Stimulated activated CD4-positive, alpha-beta T cell treated with anti-CD3 and anti-CD28 coated beads, TNF-alpha, amount 100 ng/mL, for 4 hours (primary cell): ENCODE measurements around the gene OTUB1.
A peak's percentile ranks its signal among the peaks of the same experiment; 100 is the strongest.

Source experiments
- DNase-seq, 3 experiments: peaks; one replicate each; pipeline ENCODE4 v3.0.0-alpha.2; 2020; ENCODE audit warnings: low read depth in 3 of 3

The OTUB1 gene

DNA sequence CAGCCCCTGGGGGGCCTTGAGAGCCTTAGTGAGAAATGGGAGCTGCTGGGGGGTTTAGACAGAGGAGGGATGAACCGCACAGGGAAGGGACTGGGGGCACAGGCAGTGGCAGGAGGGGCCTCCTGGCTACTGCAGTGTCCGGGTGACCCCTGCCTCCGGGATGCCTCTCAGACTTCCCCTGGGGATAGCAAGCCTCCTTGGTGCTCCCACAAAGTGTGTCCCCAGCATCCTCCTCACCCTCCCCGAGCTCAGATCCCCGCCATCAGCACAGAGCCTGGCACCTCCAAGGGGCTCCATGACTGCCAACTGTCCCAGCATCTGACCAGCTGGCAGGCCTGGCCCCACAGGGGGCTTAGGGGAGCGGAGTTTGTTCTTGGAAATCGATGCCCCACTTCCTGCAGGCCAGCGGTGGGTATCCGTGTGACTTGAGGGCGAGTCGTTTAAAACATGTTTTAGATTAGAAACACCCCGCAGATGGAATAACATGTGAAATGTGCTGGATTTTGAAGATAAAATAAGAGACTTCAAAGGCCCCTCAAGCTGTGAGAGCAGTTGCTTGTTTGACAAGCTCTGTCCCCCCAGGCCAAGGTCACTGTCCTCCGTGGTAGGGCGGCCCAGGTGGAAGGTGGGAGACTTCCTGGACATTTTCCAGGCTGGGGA is 36.0 kb downstream of the OTUB1 start:
- DNase-seq: no peak

DNA sequence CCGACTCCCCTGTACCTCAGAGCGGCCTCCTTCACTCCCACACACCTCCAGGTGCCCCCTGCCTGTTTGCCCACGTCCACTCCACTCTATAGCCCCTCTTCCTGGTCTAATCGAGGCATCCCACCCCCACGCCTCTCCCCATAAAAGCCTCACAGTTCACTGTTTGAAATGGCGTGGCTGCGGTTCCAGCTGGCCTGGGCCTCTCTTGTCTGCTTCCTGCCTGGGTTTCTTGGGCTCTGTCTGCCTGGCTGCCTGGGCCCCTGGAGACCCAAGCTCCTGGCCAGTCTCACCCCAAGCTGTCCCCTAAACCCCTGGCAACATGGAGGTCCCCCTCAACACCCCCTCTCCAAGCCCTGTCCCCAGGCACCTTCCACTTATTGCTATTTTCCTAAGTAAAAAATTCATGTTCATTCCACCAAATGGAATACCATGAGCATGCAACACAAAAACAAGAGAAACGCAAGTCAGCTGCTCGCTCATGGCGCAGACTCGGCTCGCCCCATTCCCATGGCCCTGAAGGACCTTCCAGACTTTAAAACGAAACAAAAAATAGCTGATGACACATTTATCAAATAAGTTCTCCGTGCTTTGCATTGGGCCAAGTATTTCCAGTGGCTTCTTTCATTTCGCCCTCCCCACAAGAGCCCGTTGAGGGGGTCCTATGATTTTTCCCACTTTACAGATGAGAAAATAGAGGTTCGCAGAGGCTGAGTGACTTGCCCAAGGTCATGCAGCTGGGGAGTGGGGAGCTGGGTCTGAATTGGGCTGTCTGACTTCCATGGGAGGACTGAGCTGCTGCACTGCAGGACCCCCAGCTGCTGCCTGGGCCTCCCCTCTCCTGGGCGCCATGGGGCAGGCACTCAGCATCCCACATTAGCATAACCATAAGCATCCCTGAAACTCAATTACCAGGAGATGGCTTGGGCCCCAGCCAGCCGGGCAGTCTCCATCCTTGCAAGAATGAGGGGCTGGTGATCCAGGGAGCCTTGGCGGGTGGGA is 37.8 kb downstream of the OTUB1 start:
- no peak for DNase-seq

DNA sequence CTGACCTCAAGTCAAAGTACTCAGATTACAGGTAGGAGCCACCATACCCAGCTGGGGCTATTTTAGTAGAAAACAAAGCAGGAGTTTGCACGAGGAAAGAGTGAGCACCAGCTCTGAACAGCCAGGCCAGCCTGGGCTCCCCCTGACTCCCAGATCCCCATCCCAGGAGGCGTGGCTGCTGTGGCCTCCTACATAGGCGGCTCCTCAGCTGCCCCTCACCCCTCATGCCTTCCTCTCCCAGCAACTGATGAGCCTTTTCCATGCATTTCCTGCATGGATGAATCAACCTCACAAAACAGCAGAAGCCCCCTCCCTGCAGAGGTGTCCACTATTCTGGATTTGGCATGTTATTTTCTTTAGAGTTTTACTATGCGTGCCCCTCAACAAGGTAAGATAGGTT is 39.0 kb downstream of the OTUB1 start:
- no peak for DNase-seq

DNA sequence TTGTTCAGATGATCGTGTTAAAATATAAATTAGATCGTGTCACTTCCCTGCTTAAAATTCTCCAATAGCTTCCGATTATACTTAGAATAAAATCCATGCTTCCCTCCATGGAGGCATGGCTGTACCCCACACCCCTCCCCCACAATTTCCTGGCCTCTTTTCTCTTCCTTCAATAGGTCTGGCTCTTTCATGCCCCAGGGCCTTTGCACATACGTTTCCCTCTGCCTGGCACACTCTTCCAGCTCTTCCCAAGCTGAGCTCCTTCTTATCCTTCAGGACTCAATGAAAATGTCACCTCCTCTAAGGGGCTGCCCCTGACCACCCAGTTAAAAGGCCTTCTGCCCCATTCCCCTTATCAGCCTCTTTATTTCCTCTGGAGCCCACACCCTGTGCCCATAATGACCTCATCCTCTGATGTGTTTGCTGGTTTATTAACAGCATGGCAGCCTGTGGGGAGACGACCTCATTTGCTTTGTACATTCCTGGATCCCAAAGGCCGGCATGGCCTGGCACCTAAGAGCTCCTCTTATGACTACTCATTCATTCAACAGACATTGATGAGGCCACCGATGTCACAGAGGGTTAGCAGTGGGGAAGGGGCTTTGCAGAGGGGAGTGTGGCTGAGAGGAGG is 40.5 kb downstream of the OTUB1 start:
- DNase-seq: no peak

DNA sequence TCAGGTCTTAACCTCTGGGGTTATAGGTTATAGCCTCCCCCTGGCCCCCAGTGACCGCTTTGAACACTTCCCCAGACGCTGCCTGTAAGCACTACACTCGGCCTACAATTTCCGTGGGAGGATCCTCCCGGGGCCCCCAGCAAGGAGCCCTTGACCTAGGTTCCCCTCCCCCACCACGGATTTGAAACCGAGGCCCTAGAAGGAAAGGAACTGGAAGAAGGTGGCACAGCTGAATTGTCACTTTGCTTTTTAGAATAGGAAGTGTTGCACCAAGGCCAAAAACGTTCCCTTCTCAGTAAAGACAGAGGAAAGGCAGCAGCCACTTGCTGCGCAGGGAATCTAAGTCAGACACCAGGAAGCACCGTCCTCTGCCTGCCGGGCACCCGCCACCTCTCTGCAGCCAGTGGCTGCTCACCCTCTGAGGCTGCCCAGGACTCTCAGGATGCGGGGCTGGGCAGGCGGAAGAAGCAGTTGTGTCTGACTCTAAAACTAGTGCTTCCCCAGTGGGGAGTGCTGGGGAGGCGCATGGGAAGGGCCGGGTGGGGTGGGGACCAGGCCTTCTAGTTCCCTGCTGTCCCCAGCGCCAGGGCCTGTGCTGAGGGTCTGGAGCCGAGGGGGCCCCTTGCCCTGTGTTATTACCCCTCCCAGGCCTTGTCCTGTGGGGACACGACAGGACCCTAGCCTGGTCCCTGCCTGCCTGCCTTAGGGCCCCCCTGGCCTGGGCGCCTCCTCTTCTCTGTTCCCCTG is 41.6 kb downstream of the OTUB1 start:
- DNase-seq: no peak

DNA sequence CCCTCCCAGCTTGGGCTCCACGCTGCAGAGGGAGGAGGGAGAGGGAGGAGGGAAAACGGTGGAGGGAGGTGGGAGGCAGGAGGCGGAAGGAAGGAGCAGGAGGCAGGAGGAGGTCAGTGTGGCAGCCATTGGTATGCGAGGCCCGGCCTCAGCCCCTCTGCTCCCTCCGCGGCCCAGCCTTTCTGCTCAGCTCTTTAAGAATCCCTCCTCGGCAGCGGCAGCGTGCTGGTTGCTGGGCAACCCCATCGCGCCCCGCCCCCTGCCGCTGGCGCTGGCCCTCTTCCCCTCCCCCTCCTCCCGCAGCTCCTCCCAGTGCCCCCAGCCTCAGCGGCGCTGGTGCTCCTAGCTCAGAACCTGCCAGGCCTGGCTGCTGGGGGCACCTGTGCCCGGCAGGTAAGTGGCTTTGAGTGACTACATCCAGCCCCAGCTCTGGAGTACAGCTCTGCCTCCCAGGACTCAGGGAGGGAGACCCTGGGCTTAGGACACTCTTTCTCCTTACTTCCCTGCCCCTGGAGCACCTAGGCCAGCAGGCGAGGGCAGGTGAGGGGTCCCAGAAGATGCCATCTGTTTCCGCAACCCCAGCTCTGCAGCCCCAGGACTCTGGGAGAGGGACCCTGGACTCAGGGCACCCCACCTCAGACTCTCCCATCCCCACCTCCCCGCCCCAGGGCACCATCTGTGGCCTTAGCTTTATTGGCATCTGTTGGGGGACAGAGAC is 42.3 kb downstream of the OTUB1 start:
- no peak for DNase-seq

DNA sequence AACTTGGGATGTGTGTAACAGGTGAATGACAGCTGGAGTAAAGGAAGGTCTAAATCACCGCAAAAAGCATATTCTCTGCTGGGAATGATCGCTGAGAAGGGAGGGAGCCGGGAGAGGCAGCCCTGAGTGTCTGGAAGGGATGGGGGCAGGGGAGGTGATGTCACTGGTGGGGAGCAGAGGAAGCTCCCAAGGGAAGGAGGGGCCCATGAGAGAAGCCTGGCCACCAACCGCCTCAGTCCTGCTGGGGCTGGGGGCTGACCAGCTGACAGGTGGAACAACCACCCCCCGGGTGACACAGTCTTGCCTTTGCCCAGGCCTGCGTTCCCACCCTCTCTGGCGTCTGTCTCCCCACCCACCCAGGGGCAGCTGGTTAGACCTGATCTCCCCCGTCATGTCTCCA is 43.5 kb downstream of the OTUB1 start:
- no peak for DNase-seq

DNA sequence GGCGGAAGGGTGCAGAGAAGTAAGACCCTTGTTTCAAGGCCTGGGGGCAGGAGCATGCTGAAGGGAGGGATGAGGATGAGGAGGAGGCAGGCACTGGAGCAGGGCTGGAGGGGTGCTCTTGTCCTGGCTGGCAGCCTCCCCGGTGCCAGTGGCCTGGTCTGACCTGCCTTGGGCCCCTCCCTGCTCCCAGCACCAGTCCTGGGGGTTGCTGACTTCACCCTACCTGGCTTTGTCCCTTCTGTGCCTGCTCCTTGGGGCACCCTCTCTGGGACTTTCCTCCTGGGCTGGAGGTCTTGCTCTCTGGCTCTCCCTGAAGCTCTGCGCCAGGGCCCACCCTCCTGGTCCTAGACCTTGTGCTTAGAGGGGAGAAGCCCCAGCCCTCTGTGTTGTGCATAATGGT is 44.8 kb downstream of the OTUB1 start:
- no peak for DNase-seq

DNA sequence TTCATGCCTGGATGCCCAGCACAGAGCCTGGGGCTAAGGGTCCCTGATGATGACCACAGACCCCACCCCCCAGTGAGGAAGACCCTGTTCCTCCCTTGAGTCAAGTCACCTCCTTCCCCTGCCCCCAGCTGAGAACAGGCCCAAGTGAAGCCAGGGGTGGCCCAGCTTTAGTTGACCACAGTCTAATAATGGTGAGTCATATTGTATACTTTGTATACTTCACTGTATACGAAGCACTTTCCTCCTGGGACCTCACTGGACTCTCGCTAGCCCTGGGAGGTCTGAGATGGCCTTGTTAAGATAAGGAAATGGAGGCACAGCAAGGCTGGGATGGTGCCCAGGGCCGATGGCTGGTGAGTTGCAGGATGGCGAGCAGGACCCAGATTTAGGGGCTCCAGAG is 45.8 kb downstream of the OTUB1 start:
- no peak for DNase-seq

DNA sequence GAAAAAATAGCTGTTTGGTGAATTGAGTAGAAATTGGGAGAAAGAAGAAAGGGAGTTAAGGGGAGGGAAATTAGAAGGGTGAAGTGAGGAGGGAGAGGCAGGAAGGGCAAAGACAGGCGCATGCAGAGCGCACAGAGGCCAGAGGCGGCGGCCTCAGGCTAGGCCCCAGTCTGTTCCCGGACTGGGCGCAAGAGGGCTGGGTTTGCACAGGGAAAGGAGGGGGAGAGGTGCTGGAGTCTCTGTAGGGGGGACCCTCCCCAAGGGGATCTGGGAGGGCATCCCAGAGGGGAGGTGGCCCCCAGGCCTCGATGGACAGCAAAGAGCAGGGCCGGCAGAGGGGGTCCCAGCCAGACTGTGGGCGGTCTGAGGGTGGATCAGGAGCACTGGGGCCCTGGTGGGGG is 48.2 kb downstream of the OTUB1 start:
- DNase-seq: no peak

DNA sequence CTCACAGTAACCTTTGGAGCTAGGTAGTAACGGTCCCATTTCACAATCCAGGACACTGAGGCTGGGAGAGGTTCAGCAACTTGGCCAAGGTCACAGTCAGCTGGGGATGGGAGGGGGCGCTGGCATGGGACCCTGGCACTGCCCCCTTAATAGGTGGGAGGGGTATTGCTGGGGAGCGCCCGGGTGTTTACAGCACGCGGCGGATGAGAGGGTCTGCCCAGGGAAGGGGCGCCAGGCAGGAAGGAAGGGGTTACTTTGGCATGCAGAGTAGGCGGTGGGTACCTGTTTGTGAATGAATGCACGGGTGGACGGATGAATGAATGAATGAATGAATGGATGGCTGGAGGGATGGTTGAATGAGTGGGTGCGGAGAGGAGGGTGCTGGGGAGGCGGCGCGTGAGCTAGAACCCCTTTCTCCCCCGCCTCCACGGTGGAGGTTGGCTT is 48.9 kb downstream of the OTUB1 start:
- no peak for DNase-seq

DNA sequence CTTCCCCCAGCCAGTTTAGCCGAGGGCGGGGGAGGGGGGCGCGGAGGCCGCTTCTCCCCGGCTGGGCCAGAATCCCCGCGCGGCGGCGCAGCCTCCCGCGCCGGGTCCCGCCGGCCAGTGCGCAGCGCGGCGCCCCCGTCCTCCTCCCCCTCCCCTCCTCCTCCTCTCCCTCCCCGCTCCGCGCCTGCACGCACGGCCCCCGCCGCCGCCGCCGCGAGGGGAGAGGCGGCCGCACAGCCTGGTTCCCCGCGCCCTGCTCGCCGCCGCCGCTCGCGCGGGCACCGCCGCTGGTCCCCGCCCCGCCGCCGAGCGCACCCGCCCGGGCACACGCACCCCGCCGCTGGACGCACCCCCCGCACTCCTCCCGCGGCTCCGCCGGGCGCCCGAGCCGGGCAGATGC is 49.3 kb downstream of the OTUB1 start, which contains the start of gene FLRT1:
Gene FLRT1, plus strand, starts transcription at position 356 of the 400 bp plus-strand sequence. CDS start 80,337 bp downstream, outside the sequence.
- no peak for DNase-seq

DNA sequence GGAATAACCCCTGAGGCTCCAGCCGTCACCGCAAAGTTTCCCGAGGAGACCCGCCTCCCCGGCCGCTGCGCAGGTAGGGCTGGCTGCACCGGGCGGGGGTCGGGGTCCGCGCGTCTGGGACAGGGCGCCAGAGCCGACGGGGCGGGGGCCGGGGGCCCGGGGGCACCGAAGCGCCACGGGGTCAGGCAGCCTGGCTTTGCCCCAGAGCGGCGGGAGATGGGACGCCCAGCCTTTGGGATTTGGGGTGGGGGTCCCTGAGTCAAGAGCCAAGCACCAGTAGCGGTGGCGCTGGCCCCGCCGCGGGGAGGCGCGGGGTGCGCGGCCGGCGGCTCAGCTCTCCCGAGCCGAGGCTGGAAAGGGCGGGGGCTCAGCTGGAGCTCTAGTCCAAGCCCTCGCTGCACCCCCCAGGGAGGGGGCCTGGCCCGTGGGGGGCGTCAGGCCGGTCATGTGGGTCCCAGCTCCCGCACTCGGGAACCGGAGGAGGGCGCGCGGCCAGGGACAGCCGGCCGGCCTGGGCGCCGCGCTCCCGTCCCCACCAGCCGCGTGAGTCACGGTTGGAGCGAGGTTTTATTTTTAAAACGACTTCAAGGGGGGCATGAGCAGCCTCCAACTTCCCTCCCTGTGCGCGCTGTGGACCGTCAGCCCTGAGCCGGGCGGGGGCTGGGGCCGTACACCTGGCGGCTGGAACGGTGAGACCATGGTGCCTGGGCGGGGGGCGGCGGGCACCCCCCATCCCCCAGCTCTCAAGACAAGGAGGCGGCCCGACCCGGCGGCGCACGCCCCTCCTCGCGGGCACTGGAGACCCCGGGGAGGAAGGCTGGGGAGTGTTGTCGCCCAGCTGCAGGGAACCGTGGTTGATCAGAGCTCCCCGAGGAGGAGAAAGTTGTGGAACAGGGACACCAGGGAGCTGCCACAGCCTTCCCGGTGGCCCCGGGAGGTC is 50.1 kb downstream of the OTUB1 start:
- no peak for DNase-seq

DNA sequence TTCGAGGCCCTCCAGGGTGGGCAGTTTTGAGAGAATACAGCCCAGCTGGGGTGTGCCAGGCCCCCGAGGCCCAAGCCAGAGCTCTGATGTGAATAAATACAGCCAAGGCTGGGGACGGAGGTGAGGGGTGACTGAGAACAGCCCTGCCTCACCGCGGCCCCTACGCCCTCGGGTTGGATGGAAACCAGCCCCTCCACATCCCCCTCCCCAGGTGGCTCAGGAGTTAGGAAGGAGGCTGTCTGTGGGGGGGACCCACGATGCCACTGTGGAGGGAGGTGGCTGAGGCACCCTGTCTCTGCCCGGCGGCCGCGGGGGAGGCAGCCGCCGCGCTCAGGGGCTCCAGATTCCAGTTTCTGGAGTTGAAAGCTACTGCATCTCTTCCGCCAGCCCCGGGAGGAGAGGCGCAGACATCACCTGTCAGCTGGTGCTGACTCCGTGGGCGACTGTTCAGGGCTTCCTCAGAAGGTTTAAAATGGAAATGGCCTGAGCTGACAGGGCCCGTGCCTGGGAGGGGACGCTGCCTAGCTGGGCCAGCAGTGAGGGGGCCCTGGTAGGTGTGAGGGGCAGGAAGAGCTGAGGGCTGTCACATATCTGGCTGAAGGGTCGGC is 50.9 kb downstream of the OTUB1 start:
- DNase-seq: no peak

DNA sequence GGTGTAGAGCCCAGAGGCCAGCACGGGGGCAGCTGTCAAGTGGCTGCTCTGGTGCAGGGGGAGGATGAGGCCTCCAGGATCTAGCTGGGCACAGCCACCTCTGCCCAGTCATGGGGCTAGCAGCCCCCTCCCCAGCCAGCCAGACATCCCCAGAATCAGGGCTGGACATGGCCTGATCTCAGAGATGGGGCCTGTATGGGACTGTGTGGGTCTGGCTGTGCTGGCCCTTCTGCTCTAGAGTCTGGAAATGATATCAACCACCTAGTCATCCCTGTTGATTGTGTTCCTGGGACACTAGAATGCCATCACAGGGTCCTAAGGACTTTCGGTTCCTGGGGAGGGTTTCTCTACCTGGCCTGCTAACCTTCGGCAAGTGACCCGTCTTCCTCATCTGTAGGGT is 52.3 kb downstream of the OTUB1 start:
- DNase-seq: no peak

DNA sequence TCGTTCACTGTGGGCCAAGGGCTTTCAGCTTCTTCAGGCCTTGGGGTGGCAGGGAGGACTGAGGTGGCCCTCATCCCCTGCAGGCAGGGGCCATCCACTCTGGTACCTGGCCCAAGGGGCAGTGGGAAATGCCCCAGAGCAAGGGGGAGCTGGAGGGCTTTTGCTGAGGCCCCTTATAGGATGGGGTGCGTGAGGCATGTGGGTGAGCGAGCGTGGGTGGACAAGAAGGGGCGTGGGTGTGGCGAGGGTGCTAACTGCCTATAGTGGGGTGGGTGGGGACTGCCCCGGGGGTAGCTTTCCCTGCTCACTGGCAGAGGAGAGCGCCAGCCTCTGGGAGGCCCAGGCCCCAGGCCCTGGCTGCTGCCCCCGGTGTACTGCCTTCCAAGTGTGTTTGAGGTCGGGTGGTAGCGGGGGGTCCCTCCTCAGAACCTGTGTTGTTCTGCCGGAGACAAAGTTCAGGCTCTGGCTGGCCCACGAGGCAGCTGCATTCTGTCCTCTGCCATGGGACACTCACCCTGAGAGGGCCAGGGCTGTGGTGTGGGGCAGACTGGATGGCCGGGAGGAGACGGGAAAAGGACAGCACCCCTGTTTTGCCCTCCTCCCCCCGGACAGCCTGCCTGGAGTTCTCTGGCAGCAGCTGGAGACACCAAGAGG is 52.9 kb downstream of the OTUB1 start:
- peak in 1 of 3 experiments; percentile 12 for DNase-seq

DNA sequence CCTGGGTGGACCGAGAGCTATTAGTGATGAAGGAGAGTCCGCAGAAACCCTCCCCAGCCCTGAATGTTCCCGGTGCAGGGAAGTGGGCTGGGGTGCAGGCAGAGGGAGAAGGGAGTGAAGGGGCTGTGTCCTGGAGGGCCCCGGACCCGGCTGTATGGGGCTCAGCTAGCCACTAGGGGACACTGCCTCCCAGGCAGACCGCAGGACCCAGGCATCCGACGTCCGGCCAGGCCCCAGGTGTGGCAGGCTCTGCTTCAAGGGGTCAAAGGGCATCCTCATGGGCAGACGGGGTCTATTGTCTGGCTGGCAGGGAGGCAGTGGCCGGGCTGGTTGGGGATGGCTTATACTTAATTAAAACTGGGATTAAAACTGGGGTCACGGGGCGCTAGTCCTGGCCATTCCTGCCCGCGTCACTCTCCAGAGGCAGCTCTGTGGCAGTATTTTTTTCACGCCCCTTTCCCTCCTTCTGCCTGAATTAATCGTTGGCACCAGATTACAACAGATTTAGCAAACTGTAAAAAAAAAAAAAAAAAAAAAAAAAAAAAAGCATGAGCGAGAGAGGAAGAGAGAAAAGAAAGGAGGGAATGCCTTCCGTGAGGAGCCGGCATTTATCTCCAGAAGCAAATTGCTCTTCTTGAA is 54.6 kb downstream of the OTUB1 start:
- no peak for DNase-seq

DNA sequence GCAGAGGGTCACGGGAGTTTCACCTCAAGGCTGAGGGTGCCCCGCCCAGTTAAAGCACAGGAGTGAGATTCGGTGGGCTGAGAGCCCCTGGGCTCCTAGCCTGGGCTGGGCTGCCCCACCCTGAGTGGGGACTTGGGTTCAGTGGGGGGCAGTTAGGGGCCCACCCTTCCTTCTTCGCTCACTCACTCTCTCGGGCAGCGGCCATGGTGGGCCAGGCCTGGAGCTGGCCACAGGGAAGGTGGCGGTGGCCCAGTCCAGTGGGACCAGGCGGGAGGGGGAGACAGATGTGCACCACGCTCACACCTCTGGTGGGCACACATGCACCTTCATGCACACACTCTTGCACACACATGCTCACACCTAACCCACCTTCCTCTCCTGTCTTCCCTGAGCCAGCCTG is 55.6 kb downstream of the OTUB1 start:
- DNase-seq: no peak
